ENCODE results near the gene TNFRSF13B.

DNA sequence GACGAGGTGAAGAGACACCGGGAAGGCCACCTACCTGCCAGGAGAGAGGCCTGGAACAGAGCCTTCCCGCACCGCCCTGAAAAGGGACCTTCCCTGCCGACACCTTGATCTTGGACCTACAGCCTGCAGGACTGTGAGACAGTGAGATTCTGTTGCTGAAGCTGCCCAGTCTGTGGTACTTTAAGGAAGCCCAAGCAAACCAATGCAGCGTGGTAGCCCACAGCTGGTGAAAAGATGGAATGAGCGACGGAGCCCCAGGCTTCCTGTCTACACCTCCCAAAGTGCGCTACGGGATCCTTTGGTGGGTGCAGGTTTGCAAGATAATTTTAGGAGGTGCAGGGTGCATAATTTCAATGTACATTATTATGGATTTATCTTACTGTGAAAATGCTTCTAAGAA is 33.9 kb downstream of the TNFRSF13B start:
- no peak for TF ChIP-seq POLR2AphosphoS5 (IDR thresholded peaks at IDR 0.05; ENCODE audit: borderline replicate concordance, low read depth, low read length)
- no peak for TF ChIP-seq EZH2 (IDR thresholded peaks at IDR 0.05)
